AG09309 (cell line): ENCODE measurements around the gene C5AR1.
"Not testable (repeated sequence)": the region's sequence is repeated elsewhere in the genome, so short reads cannot be mapped to it uniquely, and the experiment has no call there.

Experiments
- DNase-seq: peaks from one replicate; pipeline ENCODE4 v3.0.0-alpha.2; 2010; ENCODE audit warnings: low read depth
- H3K4me3 ChIP-seq: 2 replicates; pipeline ENCODE4 v1.5.1; 2011; ENCODE audit warnings: mild to moderate bottlenecking, low read depth, low read length, moderate library complexity; ENCODE audit not compliant: control insufficient read depth
- TF ChIP-seq, protein P1 (sequence below): IDR thresholded peaks from 2 replicates; pipeline ENCODE4 v1.5.1; 2011; ENCODE audit warnings: mild to moderate bottlenecking, low read depth, low read length, inconsistent platforms; ENCODE audit not compliant: insufficient read depth, control insufficient read depth; ENCODE audit errors: missing control alignments

C5AR1 gene

DNA sequence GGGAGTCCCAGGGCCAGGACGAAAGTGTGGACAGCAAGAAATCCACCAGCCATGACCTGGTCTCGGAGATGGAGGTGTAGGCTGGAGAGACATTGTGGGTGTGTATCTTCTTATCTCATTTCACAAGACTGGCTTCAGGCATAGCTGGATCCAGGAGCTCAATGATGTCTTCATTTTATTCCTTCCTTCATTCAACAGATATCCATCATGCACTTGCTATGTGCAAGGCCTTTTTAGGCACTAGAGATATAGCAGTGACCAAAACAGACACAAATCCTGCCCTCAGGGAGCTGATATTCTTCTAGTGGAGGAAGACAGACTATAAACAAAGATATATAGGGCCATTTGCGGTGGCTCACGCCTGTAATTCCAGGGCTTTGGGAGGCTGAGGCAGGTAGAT, 32.1 kb downstream of the C5AR1 start:
- no peak overlapping the region for H3K4me3 ChIP-seq
- TF ChIP-seq, protein P1, sequence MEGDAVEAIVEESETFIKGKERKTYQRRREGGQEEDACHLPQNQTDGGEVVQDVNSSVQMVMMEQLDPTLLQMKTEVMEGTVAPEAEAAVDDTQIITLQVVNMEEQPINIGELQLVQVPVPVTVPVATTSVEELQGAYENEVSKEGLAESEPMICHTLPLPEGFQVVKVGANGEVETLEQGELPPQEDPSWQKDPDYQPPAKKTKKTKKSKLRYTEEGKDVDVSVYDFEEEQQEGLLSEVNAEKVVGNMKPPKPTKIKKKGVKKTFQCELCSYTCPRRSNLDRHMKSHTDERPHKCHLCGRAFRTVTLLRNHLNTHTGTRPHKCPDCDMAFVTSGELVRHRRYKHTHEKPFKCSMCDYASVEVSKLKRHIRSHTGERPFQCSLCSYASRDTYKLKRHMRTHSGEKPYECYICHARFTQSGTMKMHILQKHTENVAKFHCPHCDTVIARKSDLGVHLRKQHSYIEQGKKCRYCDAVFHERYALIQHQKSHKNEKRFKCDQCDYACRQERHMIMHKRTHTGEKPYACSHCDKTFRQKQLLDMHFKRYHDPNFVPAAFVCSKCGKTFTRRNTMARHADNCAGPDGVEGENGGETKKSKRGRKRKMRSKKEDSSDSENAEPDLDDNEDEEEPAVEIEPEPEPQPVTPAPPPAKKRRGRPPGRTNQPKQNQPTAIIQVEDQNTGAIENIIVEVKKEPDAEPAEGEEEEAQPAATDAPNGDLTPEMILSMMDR = no peak
- DNase-seq = no peak

- no peak for DNase-seq
- H3K4me3 ChIP-seq = no peak overlapping the region
- TF ChIP-seq, protein P1 = no peak
These were observed 33.6 kb downstream of the C5AR1 start for GRCh38 chr19:47343194-47343802.

DNA sequence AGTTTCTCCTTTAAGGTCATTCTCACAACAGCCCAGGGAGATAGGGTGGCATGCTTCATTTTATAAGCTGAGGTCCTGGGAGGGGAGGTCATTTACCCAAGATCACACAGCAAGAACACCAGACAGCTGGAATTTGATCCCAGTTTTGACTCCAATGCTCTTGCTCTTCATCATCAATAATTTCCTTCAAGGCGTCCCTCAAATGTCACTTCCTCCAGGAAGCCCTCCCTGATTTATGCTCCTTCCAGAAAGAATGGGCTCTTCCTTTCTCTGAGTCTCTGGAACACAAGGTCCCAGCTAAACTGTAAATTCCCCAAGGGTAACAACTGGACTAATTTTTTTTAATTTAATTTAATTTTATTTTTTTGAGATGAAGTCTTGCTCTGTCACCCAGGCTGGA, 34.8 kb downstream of the C5AR1 start:
- TF ChIP-seq, protein P1 = no peak
- no peak for DNase-seq
- no peak overlapping the region for H3K4me3 ChIP-seq

GRCh38 chr19:47346024-47346423, 36.4 kb downstream of the C5AR1 start:
- H3K4me3 ChIP-seq = not testable (repeated sequence)

DNA sequence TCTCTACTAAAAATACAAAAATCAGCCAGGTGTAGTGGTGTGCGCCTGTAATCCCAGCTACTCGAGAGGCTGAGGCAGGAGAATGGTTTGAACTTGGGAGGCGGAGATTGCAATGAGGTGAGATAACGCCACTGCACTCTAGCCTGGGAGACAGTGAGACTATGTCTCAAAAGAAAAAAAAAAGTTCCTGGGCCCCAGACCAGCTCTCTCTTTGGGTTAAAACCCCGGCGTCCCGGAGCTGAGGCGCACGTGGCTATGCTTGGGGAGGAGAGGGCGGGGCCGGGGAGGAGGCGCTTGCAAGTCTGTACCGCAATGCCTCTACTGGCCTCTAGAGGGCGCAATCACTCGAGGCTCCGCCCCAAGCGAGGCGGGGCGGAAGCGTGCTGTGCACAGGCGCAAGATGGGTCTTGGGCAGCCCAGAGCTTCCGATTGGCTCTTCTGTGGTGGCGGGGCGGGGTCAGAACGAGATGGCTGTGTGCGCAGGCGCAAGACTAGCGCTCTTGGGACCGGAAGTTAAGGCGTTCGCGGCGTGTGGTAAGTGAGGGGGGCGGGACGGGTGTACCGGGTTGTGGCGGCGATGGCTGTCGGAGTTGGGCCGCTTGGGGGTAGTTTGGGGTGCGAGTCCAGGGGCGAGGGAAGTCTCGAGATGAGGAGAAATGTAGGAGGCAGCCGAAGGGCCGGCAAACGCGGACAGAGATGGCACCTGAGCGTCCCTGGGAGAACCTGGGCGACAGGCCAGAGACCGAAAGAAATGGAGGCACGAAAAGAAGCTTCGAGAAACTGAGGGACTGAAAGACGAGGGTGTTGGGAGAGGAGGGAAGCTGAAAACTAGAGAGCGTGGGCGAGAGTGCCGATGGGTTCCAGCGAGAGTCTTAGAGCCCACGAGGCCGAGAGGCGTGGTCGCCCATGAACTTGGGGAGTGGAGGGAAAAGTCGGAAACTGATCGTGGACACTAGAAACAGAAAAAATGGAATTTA, 39.4 kb downstream of the C5AR1 start, which contains the start of gene DHX34:
Gene DHX34, plus strand, starts transcription at position 497 of the 977 bp plus-strand sequence. CDS start 3,716 bp downstream, outside the sequence.
- peak; percentile 96 for DNase-seq
- TF ChIP-seq, protein P1 = peak; percentile 98
- H3K4me3 ChIP-seq = peak within 1 kb of the TSS; percentile 59

More at GRCh38 chr19:47346024-47346423, 36.4 kb downstream of the C5AR1 start:
- DNase-seq = not testable (repeated sequence)

DNA sequence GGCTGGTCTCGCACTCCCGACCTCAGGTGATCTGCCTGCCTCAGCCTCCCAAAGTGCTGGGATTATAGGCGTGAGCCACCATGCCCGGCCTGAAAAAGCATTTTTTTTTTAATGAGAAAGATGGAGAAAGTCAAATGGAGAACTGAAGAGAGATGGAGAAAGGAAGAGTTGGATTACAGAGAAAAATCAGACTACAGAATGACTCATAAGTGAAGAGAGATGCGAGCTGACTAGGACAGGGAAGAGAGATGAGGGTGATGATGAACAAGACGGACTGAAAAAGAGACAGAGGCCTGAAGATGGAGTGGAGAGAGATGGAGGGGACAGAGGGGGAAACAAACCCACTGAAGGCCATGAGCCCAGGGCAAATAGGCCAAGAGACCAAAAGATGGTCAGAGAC, 41.0 kb downstream of the C5AR1 start:
- H3K4me3 ChIP-seq = no peak overlapping the region
- no peak for DNase-seq
- TF ChIP-seq, protein P1 = no peak

DNA sequence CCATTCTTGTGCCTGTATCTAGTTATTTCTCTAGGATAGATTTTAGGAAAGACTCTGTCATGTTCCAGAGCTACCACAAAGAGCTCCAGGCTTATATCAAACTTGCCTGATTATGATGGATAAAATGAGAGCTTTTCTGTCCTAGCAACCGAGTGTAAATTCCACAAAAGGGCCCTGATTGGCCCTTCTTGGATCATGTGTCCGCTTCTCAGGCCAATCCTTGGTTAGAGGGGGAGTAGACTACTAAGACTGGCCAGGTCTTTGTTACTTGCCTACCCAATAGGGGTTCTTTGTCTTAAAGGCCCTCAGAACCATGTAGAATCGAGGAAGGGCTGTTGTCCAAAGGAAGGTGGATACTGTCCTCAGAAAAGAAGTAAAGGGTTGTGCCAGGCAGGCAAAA, 41.9 kb downstream of the C5AR1 start:
- TF ChIP-seq, protein P1 = no peak
- no peak overlapping the region for H3K4me3 ChIP-seq
- DNase-seq = no peak
